Stimulated activated CD8-positive, alpha-beta memory T cell treated with anti-CD3 and anti-CD28 coated beads, Interleukin-12 subunit alpha, Interleukin-12 subunit beta, amount 100 ng/mL, for 1 hour (primary cell): ENCODE results near the gene ZNF212.
"Not testable (repeated sequence)": the region's sequence is repeated elsewhere in the genome, so short reads cannot be mapped to it uniquely, and the experiment has no call there.

Source experiments
- DNase-seq: peaks from one replicate; pipeline ENCODE4 v3.0.0-alpha.2; 2020; ENCODE audit warnings: low read depth

Gene ZNF212

DNA sequence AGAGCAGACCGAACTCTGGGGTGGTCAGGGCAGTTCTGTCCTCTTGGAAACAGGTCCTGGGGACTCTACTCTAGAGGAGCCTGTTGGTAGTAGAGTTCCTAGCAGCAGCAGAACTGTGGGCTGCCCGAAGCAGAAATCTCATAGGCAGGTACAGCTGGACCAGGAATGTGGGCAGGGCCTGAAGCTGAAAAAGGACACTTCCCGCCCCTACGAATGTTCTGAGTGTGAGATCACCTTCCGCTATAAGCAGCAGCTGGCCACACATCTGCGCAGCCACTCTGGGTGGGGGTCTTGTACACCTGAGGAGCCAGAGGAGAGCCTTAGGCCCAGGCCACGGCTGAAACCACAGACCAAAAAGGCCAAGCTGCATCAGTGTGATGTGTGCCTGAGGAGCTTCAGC is 14.2 kb downstream of the ZNF212 start:
- DNase-seq = no peak

DNA sequence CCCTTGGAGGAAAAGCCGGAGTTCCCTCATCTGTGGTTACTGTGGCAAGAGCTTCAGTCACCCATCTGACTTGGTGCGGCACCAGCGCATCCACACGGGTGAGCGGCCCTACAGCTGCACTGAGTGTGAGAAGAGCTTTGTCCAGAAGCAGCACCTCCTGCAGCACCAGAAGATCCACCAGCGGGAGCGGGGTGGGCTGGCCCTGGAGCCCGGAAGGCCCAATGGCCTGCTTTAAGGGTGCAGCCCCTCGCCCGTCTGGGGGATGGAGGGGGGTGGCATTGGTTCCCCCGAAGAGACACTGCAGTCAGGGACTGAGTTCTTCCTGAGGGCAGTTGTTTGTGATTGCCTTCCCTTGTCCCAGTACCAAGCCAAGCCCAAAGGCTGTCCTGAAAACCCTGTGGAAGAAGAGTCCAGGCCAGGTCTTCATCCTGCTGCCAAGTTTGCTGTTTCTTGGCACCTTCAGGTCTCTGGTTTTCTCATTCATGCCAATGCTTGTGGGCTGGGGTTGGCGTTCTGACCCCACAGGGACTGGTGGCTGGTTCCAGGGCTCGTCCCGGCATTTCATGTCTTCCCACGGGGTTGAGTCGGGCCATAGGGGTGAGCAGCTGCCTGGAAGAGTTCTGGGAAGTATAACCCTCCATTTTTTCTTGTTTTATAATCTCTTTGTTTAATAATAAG is 14.9 kb downstream of the ZNF212 start:
- no peak for DNase-seq

DNA sequence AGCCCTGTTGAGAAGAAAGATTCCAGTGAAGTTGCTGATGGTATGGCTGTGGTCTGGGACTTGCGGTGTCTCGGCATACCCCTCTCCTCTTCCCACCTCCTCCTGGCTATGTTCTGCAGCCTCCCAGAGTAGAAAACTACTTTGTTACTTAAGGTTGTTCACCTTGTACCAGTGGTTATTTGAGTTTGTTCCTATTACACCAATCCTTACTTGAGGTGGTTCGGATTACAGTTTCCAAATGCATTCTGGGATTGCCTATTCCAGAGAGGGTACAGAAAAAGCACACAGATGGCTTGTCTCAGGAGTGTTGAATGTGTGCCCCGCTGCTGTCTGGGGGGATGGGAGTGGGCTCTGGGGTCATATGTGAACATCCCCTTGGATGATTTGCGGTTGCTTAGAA is 15.7 kb downstream of the ZNF212 start:
- DNase-seq = no peak

- DNase-seq = no peak
Observed at GRCh38 chr7:149256568-149256967, 17.1 kb downstream of the ZNF212 start.

GRCh38 chr7:149257146-149257545 is 17.7 kb downstream of the ZNF212 start:
- DNase-seq = no peak

GRCh38 chr7:149261316-149261828 is 21.9 kb downstream of the ZNF212 start:
- DNase-seq = no peak

DNA sequence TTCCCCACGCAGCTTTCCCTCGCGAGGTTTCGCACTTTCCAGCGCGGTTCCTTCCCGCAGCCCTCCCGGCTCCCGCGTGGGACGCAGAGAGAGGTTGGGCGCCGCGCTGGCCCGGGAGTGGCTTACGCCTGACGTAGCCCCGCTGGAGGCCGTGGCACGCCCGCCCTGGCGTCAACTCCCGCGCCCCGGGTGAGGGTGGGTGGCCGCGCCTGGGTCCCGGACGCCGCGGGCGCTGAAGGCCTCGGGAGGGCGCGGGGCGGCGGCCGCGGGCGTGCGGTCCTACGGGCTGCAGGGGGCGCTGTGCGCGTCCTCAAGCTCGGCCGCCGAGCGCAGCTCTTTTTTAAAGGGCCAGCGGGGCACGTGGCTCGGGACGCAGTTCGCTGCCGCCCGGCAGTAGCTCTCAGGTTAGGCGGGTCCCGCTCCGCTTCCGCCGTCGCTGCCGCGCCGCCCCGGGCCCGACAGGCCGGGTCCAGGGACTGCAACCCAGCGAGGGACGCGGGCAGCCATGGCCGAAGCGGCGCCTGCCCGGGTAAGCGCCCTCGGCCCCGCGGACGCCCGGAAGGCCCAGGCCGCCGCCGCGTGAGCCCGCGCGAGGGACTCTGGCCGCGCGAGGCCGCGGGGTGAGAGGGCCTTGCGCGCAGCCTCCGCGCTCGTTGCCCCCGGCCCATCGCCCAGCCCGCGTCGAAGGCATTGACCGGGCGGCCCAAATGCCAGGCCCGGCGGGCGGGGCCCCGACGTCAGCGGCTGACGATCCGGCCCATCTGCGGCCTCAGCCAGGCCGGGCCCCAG is 22.6 kb downstream of the ZNF212 start, which contains the start of gene ZNF783:
TSS of gene ZNF783 (plus strand) at position 368 of the 789 bp plus-strand sequence. CDS start at position 506, 138 bp downstream.
- peak; percentile 74 for DNase-seq

DNA sequence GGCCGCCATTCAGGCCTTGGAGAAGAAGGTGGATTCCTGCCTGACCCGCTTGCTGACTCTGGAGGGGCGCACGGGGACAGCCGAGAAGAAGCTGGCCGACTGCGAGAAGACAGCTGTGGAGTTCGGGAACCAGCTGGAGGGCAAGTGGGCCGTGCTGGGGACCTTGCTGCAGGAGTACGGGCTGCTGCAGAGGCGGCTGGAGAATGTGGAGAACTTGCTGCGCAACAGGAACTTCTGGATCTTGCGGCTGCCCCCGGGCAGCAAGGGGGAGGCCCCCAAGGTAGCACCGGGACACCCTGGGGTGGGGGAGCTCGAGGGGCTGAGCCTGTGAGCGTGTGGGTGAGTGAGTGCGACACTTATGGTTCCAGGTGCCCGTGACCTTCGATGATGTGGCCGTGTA is 27.0 kb downstream of the ZNF212 start:
- no peak for DNase-seq

DNA sequence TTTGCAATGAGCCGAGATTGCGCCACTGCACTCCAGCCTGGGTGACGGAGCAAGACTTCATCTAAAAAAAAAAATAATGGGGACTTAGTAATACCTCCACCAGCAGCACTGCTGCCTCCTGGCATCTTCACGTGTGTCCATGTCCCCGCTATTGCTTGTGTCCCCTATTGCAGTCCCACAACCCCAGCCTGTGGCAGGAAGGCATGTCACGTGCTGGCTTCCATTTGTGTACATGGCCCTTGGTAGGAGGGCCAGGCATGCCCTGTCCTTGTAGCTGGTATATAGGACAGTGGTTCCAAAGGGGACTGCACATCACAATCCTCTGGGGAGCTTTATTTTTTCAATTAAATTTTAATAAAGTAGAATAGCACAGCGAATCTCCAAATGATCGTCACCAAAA is 28.3 kb downstream of the ZNF212 start:
- no peak for DNase-seq

DNA sequence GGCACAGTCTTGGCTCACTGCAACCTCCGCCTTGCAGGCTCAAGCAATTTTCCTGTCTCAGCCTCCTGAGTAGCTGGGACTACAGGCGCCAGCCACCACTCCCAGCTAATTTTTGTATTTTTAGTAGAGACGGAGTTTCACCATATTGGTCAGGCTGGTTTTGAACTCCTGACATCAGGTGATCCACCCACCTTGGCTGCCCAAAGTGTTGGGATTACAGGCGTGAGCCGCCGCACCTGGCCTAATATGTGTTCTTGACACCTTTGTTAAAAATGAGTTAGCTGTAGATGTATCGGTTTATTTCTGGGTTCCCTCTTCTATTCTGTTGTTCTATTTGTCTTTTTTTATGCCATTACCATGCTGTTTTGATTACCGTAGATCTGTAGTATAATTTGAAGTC is 35.0 kb downstream of the ZNF212 start:
- DNase-seq = not testable (repeated sequence)

DNA sequence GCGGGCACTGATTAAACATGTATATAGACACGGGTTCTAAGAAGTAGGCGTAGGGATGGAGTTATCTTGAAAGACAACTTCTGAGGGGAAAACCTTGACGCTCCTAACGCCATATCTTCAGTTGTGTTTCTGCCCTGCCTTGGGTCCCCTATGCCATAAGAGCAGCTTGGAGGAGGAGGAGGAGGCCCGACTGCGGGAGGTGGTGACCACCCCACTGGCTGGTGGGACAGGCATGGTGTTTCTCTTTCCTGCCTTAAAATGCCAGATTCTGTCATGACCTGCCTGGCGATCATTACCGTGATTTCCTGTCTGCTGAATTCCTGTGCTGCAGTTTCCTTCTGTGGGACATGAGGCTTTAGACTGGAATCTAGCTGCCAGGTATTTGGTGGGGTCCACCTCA is 38.4 kb downstream of the ZNF212 start:
- no peak for DNase-seq

DNA sequence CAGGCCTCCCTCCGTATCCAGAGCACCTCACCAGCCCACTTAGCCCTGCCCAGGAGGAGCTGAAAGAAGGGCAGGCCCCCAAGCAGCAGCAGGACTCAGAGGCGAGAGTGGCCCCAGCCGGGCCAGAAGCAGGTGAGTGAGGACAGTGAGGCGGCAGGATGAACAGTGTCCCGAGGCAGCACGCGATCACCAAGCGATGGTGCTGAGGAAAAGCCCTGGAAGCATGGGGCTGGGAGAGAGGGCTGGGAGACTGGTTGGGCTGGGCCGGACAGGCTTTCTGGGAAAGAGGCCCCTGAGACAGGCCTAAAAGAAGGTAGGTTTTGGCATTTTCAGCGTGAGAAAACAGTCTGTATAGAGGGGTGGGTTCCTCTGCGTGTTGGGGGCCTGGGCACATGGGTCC is 38.9 kb downstream of the ZNF212 start:
- DNase-seq = no peak

DNA sequence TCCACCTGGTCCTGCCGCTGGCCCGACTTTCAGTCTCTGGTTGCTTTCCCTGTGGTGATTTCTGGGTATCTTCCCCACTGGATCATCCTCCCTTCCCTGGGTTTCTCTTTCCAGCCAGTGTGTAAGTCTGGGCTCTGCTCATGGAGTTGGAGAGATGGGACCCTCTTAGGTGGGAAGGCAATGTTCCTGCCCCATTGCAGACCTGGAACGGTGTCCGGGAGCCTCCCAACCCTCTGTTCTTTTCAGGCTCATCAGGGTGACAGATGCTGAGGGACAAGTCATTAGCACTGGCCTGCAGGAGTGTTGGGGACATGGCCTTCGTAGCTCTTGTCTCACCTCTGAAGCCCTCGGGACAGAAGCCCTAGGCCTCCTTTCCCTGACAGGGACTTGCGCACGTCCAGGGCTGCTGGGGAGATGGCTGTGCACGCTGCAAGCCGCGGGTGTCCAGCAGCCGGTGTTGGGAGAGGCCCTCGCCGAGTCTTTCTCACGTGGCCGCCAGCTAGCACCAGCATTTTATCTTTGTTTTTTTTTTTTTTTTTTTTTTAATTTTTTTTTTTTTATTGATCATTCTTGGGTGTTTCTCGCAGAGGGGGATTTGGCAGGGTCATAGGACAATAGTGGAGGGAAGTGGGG is 39.8 kb downstream of the ZNF212 start:
- no peak for DNase-seq

DNA sequence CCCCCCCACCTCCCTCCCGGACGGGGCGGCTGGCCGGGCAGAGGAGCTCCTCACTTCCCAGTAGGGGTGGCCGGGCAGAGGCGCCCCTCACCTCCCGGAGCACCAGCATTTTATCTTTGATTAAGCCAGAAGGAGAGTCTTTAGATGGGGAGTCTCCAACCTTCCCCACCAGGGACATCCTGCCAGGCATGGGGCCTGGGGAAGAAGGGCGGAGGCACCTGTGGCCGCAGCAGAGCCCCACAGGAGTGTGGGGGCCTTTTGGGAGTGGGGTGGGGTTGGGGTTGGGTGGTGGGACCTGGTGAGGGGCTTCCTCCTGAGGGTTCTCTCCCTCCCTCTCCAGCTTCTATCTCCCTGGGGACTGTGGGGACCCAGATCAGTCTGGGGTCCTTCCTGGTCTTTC is 40.7 kb downstream of the ZNF212 start:
- DNase-seq = no peak

DNA sequence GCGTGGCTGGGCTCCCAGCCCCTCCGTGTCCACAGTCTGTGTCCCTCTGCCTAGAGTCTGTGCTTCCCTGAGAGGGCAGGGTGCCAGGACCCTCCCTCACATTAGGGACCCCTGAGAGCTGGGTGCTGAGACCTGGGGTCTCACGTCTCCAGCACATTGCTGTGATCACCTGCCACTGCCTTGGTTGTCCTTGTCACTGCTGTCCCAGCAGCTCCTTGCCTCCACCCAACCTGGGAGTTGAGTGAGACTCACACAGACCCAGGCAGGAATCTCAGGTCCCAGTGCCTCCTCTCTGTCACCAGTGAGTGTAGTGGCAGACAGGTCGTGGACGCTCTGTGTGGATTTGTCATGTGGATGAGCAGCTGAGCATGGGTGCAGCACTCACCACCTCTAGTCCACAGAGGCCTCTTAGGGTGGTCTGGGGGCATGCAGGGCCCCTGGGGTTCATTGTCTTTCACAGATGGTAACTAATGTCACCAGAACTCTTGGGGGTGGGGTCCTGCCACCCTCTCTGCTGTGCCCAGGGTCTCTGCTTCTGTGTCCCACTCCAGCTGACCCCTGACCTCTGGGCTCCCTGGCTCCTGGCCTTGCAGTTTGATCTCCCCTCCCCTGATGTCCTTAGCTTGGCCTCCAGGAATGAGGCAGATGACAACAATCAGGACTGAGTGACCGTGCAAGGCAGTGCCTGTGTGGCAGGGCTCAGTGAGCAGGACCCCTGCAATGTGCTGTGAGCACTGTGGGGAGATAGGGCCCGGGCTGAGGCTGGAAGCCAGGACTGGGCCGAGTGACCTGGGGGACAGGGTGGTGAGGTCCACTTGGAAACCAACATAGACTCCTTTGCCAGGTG is 41.4 kb downstream of the ZNF212 start:
- DNase-seq = no peak

DNA sequence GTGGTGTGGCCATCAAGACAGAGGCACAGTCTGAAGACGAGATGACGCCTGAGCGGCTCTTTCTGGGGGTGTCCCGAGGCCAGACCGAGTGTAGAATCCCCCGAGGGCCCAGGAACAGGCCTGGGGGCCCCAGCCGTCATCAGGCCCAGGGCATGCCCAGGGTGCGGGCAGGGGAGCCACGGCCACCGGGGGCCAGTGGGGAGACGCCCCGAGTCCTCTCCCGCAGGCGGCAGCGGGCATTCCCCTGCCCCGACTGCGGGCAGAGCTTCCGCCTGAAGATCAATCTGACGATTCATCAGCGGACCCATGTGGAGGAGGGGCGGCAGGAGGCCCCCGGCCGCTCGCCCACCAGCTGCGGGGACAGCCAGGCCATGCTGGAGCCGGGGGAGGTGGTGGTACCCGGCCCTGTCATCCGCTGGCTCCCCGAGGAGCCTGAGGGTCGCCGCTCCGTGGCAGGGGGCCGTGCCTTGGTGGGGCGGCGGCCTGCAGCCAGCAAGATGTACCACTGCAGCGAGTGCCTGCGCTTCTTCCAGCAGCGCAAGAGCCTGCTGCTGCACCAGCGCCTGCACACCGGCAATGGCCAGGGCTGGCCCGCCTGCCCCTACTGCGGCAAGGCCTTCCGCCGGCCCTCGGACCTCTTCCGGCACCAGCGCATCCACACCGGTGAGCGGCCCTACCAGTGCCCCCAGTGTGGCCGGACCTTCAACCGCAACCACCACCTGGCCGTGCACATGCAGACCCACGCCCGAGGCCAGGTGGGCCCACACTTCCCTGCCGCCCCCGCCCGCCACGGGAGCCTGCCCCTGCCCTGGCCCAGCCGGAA is 42.3 kb downstream of the ZNF212 start:
- no peak for DNase-seq

GRCh38 chr7:149282331-149282655 is 42.8 kb downstream of the ZNF212 start:
- no peak for DNase-seq

DNA sequence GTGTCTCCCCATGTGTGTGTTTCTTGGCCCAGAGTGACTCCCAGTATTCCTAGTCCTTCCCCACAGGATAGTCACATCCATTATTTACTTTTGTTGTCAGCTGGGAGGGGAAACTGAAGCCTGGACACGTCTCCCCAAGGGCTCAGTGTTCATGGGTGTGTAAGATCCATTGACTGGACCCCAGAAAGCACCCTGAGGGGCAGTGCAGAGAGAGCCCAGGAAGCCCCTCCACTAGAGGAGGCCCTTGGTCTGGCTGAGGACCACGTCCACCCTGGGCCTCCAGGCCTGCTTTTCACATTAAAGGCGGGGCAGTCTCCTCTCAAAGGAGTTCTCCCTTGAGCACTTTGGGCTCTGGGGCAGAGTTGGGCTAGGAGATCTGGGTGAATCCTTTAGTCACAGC is 43.9 kb downstream of the ZNF212 start:
- DNase-seq = no peak

DNA sequence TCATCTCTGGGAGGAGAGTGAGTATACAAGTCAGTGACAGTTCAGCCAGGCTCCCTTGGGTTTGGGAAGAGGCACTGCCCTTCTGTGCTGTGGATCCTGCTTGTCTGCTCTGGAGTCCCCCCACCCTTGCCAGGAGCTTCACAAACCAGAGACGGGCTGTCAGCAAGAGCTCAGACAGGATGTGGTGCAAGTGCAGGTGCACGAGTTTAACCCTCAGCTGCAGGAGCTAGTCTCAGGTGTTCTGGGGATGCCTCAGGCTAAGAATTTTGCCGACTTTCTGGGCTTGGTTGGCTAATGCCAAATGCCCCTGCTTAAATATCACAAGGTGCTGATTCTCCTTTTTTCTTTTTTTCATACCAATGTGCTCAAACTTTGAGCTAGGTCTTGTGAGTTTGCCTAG is 44.9 kb downstream of the ZNF212 start:
- DNase-seq = peak; percentile 19

GRCh38 chr7:149284850-149285585 is 45.6 kb downstream of the ZNF212 start:
- DNase-seq = peak; percentile 94

- DNase-seq = no peak
Observed at GRCh38 chr7:149285603-149286002, 46.2 kb downstream of the ZNF212 start.
